ENCODE results near the gene PSEN2.

DNA sequence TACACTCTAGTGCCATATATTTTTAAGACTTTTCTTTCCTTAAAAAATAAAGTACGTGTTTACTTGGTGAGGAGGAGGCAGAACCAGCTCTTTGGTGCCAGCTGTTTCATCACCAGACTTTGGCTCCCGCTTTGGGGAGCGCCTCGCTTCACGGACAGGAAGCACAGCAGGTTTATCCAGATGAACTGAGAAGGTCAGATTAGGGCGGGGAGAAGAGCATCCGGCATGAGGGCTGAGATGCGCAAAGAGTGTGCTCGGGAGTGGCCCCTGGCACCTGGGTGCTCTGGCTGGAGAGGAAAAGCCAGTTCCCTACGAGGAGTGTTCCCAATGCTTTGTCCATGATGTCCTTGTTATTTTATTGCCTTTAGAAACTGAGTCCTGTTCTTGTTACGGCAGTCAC, 25.2 kb downstream of the PSEN2 start:
- TF ChIP-seq POLR2AphosphoS5 (IDR thresholded peaks at IDR 0.05; ENCODE audit: borderline replicate concordance, low read depth, low read length) (no peak), EZH2 (IDR thresholded peaks at IDR 0.05) (no peak)
